Psoas muscle (tissue), 8 donors: Measurements from ENCODE around the gene GPR137. TPM values are rescaled to one million over a fixed set of nuclear protein-coding genes. Genes with fewer than 3 reads are reported as not detected.

Source experiments
- ATAC-seq, 4 donors: fragments of 200-7000 bp; cut with Tn5 transposase; one replicate each; pipeline ENCODE4 v1.9.1; 2020; ENCODE audit warnings: moderate library complexity in 3 of 4, mild to moderate bottlenecking in 2 of 4
- DNase-seq, 2 donors: peaks; one replicate each; pipeline ENCODE4 v3.0.0-alpha.2; 2020
- H3K27ac ChIP-seq: fragments of 200-600 bp; one replicate; pipeline ENCODE4 v1.8.0; 2022
- H3K27me3 ChIP-seq, 3 donors: fragments of 200-600 bp in 1 of 3; one replicate each; pipeline versions ENCODE4 v1.6.1 to v1.8.0; 2013 to 2022; ENCODE audit warnings: low read length in 2 of 3, mild to moderate bottlenecking in 2 of 3, moderate library complexity in 1 of 3; ENCODE audit not compliant: insufficient read depth in 3 of 3
- H3K36me3 ChIP-seq, 2 donors: fragments of 200-600 bp in 1 of 2; one replicate each; pipeline versions ENCODE4 v1.6.1 to v1.8.0; 2013 to 2022; ENCODE audit warnings: low read depth in 1 of 2, mild to moderate bottlenecking in 1 of 2, moderate library complexity in 1 of 2; ENCODE audit not compliant: insufficient read depth in 1 of 2
- H3K4me1 ChIP-seq: fragments of 200-600 bp; one replicate; pipeline ENCODE4 v1.8.0; 2022
- H3K4me3 ChIP-seq: fragments of 200-600 bp; one replicate; pipeline ENCODE4 v1.8.0; 2022; ENCODE audit warnings: mild to moderate bottlenecking
- H3K9me3 ChIP-seq: fragments of 200-600 bp; one replicate; pipeline ENCODE4 v1.8.0; 2022
- CTCF ChIP-seq: fragments of 200-600 bp; IDR thresholded peaks from one replicate; pipeline ENCODE4 v1.8.0; 2022; ENCODE audit warnings: antibody characterized with exemption
- WGBS, 3 donors: extraction: QIAGEN DNeasy Blood & Tissue Kit; methylation state at CpG; one replicate each; pipeline versions ENCODE4 v1.1.6 to v1.1.7; 2013; 5-methylcytosine and 5-hydroxymethylcytosine counted together
- intact Hi-C, 2 donors: fragments of 100-400 bp; cut with DNase I; formaldehyde crosslinking; loops; one replicate each; pipeline versions ENCODE4 v1.11.0 to v1.14.2; 2022
- polyA plus RNA-seq, 3 donors: library from polyadenylated mRNA; stranded (reverse); fragments of 200-250 nt; gene quantifications; one replicate each; pipeline ENCODE4 v1.2.3, GENCODE V29; 2013
- total RNA-seq, 4 donors: library from RNA; stranded (reverse); fragmentation: NEBNext Ultra II Directional in 2 of 4; extraction: Animal tissue kit (Norgen Biotek cat#: 25700) in 2 of 4; gene quantifications; one replicate each; pipeline versions ENCODE4 v1.2.1 to v1.2.4, GENCODE V29; 2021 to 2023
- donor health status: healthy with polysubstance abuse.
- donor health status: DM: no; HTN: no; CAD: no; lungs with moderate emphysema.
- donor health status: Bipolar disorder and iron deficiency.
- donor health status: healthy.
- donor health status: DM: yes; HTN: yes; CAD: no.
- donor health status: DM: no; HTN: no; CAD: no.
- donor health status: DM: no; HTN: no; CAD: no.
- donor health status: DM: yes; HTN: yes; CAD: no.

GPR137 gene
- total and polyA plus RNA-seq, 7 donors: 13.8 to 49.9 (median 17.7) TPM

- no peak for DNase-seq
Observed at GRCh38 chr11:64275031-64275800, 10.4 kb upstream of the GPR137 start.

GRCh38 chr11:64275841-64276240, 9.8 kb upstream of the GPR137 start:
- ATAC-seq: no peak
- Histone ChIP-seq H3K27me3 (no peaks in the 10 kb centered on the region), H3K9me3 (no peaks in the 10 kb centered on the region), H3K27ac (no peak overlapping the region), H3K4me1 (peaks cover 7% of the 10 kb centered on the region), H3K36me3 (peaks cover 0 to 44% of the 10 kb centered on the region in 2 donors), H3K4me3 (no peak overlapping the region)
- DNase-seq: no peak
- intact Hi-C loops: no loop called here
- no peak for TF ChIP-seq CTCF
- WGBS, 3 donors: 81 to 87% (median 81%) methylated on average over 2 of the region's 2 CpGs

More at GRCh38 chr11:64275031-64275800, 10.4 kb upstream of the GPR137 start:
- intact Hi-C loops: no loop called here
- Histone ChIP-seq H3K27ac (no peak overlapping the region), H3K9me3 (no peaks in the 10 kb centered on the region), H3K4me1 (peaks cover 7% of the 10 kb centered on the region), H3K27me3 (no peaks in the 10 kb centered on the region), H3K36me3 (peaks cover 0 to 44% of the 10 kb centered on the region in 2 donors), H3K4me3 (no peak overlapping the region)
- no peak for TF ChIP-seq CTCF
- no peak for ATAC-seq
- 89 to 93% (median 91%) methylated on average over 15 of the region's 15 CpGs for WGBS, 3 donors

- Histone ChIP-seq H3K4me3 (no peak overlapping the region), H3K27ac (no peak overlapping the region), H3K9me3 (no peaks in the 10 kb centered on the region), H3K4me1 (peaks cover 5% of the 10 kb centered on the region), H3K27me3 (no peaks in the 10 kb centered on the region), H3K36me3 (peaks cover 0 to 52% of the 10 kb centered on the region in 2 donors)
- WGBS, 3 donors: 75 to 85% (median 76%) methylated on average over 17 of the region's 17 CpGs
- ATAC-seq: no peak
- no peak for TF ChIP-seq CTCF
- intact Hi-C loops: no loop called here
- no peak for DNase-seq
Observed at GRCh38 chr11:64276653-64277431, 8.8 kb upstream of the GPR137 start.

- Histone ChIP-seq H3K27ac (no peak overlapping the region), H3K27me3 (no peaks in the 10 kb centered on the region), H3K4me1 (peaks cover 6% of the 10 kb centered on the region), H3K4me3 (no peak overlapping the region), H3K9me3 (no peaks in the 10 kb centered on the region), H3K36me3 (peaks cover 0 to 63% of the 10 kb centered on the region in 2 donors)
- WGBS, 3 donors: 80 to 85% (median 81%) methylated on average over 8 of the region's 8 CpGs
- ATAC-seq (no peak), DNase-seq (no peak)
- TF ChIP-seq CTCF: no peak
- intact Hi-C loops: no loop called here
Observed at GRCh38 chr11:64278576-64279190, 7.0 kb upstream of the GPR137 start.
